NCI-H1694 treated with DMSO at 0.1 percent for 48 hours (cell line): Measurements from ENCODE around the gene HLTF.

Experiments
- DNase-seq: peaks from one replicate; lab custom pipeline; 2025; lab: John Stamatoyannopoulos, UW

The HLTF gene

DNA sequence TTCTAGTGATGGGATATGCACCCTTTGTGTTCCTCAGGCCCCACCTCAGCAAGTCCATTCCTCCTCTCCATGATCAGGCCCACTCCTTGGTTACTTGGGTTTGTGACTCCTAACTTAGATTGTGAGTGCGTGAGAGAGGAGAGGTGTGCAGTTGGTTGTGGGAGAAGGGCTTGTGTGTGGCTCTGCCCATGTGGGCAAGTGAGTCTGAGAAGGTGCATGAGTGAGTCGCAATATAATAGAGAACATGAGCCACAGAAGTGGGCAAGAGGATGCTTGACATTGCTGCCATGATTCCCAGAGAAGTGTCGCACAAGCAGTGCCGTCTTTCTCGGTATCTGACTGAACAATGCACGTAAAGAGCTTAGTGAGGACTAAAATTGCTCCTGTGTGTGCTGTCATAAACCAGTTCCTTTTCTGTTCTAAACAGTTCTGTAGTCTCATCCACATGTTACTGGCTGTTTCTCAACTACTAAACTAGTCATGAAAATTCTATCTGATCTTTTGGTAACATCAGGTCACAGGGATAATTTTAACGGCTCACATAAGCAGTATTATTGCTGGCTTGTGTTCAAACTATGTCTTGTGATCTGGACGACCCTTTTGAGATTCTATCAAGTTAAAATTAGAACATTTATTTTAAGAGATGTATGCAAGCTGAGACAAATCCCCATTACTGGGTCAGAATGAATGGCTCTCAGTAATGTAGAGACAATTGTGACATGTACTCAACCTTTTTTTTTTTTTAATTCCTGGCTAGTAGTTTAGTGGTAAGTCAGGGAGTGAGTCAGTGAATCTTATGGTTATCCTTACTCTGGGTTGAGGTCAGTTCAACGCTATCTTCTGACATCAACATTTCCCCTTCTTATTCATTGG, 69.4 kb downstream of the HLTF start:
- DNase-seq: no peak

DNA sequence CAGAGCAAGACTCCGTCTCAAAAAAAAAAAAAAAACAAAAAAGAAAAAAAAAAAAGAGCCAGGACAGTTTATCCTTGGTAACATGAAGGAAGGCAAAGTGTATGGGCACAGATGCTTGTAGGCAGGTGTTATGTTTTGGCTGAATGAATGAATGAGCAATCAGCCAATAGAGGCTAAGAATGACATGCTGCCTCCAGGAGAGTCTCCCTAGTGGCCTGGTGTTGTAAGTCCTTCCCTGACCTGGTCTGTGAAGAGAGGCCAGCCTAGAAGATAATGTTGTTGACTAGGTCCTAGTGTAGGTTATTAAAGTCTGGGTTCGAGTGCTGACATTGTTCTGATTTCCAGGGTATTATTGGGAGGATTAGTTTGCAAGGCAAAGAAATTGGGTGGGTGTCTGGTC, 70.1 kb downstream of the HLTF start:
- DNase-seq: no peak

DNA sequence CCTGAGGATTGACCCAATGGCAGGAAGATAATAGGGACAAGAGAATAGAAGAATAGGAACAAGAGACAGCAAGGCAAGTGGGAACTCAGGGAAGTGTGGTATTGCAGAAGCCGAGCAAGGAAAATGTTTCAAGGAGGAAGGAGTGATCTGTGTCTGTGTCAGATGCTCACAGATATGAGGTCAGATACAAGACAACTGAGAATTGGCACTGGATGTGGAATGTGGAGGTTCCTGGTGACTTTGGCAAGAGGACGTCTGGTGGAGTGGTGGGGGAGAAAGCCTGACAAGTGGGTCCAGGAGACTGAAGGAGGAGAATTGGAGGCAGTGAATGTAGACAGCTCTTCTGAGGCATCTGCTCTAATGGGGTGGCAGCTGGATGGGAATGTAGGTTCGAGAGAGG, 70.9 kb downstream of the HLTF start:
- no peak for DNase-seq

DNA sequence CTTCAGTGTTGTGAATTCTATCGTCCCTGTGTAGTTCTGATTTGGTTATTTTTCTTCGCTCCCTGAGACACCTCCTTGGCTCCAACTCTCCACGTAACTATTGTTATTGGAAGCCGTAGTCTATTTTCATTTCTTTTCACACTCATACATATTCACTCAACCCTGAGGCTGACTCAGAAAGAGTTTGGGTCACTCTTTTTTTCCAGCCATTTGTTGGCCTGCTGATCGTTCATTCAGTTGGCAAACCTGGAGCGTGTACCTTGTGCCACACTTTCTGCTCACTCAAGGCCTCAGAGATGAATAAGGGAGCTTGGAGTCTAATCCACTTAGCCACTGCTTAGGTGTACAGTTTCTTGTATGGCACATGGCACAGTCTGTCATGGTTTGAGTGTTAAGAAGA, 72.6 kb downstream of the HLTF start:
- DNase-seq: no peak

DNA sequence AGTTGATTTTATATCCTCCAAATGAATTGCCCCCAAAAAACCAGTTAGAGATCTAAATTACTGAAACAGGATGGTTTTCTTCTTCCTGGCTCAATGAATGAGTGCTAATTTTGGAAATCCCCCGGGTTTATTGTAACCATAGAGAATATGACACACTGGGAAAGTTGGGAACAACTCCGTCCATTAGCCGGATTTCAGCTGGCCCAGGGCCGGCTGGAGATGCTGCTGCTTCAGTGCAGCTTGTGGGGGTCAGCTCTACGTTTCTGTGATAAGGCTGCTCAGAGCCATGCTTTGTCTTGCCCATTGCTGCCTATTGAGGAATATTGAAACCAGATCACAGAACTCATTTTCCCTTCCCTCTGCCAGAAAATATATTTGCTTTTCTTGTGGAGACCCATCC, 74.7 kb downstream of the HLTF start:
- DNase-seq: no peak

DNA sequence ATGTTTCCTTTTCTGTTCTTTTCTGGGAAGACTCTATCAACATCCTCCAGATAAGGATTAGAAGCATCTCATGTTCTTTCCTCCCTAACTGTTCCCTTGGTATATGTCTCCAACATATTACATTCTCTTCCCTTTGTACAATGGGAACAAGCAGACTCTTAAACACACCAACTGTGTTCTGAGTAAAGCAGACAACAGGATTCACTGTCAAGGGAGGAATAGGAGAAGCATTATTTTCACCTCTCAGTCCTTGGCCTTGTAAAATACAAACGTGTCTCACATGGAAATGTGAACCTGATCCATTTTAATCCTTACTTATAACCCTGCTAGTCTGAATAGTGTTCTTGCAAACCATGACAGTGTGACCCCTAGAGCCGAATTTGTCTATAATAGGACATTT, 75.4 kb downstream of the HLTF start:
- no peak for DNase-seq

DNA sequence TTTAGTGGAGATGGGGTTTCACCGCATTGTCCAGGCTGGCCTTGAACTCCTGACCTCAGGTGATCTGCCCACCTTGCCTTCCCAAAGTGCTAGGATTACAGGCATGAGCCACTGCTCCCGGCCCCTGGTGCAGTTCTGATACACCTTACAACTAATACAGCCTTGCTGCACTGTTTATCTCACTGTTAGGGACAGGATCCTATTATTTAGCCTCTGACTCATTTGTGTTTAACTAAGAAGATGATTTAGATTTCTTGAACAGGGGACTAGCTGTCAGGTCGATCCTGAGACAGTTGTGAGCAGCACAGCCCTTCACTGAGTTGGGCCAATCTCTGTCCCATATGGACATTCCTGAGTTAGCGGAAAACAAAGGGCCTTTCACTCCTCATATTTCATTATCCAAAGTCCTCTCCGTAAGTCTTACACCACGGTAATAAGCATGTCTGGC, 75.8 kb downstream of the HLTF start:
- no peak for DNase-seq

DNA sequence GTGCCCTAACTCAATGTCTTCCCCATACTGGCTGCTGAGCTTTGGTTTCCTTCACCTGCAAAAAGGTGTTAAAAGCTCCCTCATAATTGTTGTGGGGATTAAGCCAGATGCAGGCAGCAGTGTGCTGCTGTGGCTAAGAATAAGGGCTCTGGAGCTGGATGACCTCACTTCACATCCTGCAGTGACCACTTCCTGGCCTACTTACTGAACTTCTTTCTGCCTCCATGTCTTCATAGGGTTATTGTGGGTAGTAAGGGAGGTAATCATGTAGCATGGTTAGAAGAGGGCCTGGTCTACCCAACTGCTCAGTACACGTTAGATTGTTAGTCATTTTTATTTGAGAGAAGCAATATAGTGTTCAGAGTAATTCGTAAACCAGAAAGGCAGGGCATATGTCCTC, 76.6 kb downstream of the HLTF start:
- no peak for DNase-seq

DNA sequence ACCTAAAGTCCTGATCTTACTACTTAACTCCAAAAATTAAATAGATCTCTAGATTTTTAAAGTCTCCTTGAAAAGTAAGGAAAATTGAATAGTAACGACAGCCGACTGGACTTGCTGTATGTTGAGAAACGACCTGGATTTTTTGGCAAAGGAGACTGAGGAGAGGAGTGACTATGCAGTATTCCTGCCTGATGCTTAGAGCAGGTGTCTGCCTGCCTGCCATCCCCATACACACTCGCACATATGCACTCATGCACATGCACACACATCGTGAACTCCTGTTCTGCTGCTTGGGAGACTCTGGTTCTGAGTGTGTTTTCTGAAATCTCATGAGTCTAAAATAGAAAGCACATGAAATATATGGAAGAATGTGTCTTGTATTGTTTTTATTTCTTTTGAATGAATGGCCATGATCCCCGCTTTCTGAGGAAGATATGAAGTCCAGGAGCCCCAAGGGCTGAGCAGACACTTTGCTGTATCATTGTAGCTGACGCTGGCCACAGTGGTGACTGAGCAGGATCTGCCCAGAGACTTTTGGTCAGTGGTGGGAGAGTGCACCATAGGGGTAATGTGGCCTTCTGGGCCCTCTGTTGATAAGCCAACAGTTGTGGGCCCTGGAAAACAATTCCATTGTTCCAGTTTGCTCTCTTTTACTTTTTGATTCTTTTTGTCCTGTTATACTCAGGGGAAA, 78.6 kb downstream of the HLTF start:
- DNase-seq: no peak

DNA sequence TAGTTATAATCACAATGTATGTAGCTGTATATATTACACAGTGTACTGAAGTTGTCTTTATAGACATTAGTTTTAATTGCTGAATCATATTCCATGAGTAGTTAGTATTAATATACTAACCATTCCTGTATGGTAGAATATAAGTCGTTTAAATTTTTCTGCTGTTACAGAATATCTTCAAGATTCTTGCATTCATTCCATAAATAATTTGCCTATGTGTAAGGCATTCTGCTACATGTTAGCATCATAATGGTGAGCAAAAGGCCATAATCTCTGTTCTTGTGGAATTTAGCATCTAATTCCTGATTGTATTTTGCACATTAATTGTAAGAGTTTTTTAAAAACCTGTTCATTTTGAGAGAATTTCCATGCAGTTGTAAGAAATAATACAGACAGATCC, 80.9 kb downstream of the HLTF start:
- no peak for DNase-seq

DNA sequence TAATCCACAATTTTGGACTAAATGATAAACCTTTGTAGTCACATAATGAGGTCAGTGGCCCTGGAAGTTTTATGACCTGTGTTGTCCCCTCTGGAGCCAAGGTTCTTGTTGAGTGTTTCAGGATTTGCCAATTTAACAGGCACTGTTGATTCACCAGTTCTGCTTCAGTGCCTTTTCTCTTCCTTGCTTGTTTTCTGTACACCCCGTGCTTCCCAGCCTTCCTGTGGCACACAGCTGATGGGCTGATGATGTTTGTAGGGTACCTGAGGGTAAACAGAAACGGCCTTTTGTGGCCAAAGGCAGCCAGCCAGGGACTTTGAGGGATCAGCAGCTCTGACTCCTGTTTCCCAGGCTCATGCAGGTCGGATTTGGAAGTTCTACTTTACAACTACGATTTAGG, 81.7 kb downstream of the HLTF start:
- no peak for DNase-seq

DNA sequence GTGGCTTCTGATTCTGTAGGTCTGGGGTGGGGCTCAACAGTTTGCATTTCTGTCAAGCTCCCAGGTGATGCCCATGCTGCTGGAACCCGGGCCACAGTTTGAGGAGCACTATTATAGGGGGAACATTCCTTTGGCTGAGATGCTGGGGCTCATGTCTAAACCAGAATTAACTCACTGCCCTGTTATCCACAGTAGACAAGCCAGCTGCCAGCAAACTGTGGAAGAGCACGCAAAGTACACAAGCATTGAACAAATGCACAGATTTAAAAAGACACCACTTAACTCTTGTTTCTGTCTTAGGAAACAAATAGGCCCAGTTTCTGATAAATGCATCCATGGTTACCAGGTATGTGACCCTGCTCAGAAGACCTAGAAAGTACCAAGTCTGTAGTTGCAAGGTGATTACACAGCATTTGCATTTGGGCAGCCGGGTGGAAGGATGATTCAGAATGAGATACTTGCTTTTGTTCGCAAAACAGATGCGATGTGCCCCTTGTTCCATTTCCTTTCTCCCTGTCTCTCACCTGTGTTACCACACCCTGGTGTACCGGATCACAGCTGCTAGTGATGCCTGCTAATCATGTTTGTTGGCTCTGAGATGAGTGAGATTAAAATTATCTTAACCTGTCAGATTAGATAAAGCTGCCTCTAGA, 82.6 kb downstream of the HLTF start:
- DNase-seq: no peak

DNA sequence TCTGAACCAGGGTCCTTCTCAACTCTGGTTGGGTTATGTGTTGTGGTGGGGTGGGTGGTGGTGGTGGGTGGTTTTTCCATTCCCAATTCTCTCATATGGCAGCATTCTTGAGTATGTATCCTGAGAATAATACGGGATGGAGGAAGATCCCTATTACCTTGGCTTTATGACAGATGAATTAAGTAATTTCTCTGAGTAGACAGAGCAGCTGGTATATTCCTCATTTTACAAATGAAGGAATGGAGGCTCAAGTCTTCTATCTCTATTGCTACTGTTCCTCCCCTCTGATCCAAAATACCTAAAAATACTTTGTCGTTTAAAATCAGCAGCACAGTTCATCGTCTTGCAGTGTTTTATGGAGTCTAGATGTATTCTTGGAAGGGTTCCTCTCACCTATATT, 84.6 kb downstream of the HLTF start:
- no peak for DNase-seq

DNA sequence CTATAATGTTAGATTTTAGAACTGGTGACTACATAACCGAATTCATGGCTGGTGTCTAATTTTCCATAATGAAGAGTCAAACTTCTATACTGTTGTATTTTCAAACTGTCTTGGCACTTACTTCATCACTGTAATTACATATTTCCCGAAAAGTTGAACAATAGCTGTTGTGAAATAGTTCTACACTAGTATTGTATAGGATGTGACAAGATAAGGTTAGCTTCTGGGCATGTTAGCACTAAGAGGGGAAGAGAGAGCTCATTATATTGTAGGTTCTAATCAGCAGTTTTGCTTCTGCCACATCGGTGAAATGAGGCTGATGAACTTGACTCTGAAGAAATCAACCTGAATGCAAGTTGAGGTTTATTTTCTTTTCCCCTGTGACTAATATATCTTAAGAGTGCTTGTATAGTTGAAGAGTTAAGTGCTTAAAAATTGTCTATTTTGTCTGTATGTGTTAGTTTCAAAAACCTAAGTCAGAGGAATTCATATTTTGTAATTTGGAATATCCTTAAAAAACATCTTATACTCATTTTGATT, 86.1 kb downstream of the HLTF start:
- no peak for DNase-seq

DNA sequence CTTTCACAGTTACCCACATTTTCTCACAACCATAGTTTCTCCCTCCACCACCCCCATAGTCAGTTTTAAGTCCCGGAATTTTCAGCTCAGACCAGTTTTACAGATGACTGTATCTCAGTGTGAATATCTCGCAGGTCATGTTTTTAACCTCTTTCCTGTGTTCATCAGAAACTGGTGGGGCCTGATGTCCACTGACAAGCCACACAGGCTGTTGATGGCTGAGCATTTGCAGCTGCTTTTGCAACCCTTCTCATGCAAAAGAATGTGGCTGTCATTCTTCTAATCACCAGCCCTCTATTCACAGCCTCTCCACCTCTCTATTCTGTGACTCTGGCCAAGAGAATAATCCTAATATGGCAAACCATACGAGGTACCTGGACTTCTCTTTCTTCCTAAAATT, 86.5 kb downstream of the HLTF start:
- no peak for DNase-seq

DNA sequence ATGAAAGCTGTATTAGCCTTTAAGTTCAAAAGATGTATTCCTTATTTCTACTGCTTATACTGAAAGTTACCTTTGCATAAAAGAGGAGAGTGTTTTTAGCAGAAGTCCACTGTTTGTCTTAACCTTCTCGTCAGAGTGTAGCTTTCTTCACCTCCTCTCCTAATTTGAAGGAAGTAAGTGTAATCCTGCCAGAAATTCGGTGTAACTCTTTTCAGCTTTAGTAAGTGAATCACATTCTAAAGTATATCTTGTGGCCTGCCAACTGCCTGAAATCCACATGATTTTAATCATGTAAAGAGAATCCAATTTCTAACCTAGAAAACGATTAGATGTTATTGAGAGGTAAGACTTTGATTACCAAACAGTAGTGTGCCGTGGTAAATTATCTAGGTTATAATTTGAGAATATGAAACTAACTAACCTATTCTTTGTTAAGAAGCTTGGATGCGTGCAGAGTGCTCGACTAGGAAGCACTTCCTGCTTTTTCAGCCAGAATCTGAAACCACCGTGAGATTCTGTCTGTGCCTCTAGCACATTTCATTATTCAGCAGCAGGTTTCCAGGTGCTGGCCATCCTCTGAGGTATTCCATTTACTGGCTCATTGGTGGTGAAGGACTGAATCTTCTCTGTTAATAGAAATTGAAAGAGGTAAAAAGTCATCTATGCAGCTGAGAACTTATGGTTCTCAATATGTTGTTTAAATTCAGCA, 87.5 kb downstream of the HLTF start:
- DNase-seq: no peak

DNA sequence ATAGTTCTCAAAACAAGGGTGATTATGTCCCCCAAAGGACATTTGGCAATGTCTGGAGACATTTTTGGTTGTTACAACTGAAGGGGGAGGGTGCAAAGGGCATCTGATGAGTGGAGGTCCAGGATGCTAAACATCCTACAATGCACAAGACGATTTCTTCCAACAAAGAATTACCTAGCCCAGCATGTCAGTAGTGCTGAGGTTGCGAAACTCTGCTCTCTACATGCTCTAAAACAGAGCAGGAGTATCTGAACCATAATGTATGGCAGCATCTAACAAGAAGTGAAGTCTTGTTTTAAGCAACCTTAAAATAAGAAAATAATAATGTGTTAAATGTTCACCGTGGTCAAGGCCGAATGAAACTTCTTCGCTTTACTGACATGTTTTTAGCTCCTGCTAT, 88.0 kb downstream of the HLTF start:
- no peak for DNase-seq

DNA sequence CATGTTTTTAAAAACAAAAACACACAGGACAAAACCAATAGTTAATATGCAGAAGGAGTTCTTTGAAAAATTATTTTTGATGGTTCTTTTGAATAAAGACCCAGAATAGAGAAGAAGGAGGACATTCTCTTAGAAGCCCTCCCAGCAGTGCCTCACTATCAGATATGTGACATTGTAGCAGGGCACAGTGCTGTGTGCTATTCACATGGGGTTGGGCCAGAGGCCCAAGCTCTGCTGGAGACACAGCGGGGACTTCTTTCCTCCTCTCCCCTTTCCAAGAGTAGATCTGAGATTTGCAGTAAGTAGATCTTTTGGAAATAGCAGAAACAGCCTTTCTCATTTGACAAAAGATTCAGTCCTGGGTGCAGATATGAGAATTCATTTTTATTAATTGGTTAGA, 88.7 kb downstream of the HLTF start:
- DNase-seq: no peak

DNA sequence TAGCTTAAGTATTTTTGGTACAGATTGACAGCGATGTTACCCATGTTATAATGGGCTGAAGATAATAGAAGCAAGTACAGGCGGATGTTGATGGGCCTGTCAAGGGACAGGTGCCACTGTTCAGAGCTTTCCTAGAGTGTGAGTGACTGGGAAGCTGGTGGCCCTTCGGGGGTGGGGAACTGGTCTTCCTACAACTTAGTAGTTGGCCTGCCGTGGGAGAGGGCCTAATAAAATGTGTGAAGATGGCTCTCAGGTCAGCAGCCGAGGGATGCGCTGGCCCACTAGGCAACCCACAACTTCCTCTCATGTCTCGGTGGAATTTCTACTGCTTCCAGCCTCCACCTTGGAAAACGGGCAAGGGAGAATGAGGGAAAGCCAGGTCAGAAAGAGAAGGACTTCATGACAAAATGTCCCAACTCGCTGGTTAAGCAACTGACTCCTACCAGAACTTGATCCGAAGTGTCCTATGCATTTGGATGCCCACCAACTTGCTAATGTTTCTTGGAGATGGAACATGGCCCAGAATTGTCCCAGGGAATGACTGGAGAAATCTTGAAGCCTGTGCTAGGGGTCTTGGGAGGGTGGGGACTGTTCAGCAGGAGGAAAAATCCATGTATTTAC, 93.6 kb downstream of the HLTF start:
- DNase-seq: no peak

DNA sequence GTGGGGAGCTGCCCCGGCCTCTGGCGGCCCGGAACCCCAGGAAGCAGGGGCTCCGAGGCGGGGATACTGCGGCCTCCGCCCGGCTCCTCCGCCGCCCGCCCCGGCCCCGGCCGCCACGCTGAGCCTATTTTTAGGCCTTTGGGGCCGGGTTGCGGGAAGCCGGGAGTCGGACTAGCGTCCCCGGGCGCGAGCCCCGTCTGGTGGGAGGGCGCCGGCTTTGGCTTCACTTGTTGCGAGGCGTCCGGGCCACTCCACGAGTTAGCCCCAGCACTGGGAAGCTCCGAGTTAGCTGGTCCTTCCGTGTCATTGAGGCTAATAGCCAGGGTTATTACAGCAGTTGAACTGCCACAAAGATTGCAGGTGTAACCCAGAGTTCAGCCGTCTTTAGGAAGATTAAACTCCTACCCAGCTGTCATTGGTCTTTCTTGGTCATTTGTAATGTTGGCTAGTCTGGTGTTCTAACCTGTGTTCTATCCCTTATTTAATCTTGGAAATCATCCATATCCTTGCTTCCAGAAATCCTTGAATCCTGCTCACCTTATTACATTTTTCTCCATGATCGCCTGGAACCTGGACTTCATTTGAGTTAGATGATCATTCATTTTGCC, 94.2 kb downstream of the HLTF start:
- no peak for DNase-seq
